ENCODE data around the gene AFF3.

AFF3 gene

GRCh38 chr2:99812426-99812825 is 330.0 kb downstream of the AFF3 start:
- no peak for DNase-seq

- no peak for DNase-seq
Measured at GRCh38 chr2:99811544-99811943, 330.8 kb downstream of the AFF3 start.

GRCh38 chr2:99810225-99810624 is 332.2 kb downstream of the AFF3 start:
- DNase-seq, result no peak

GRCh38 chr2:99809259-99809900 is 333.0 kb downstream of the AFF3 start:
- DNase-seq, result no peak

GRCh38 chr2:99808361-99809200 is 333.8 kb downstream of the AFF3 start:
- no peak for DNase-seq

GRCh38 chr2:99806758-99807157 is 335.6 kb downstream of the AFF3 start:
- no peak for DNase-seq

- no peak for DNase-seq
Measured at GRCh38 chr2:99805930-99806476, 336.4 kb downstream of the AFF3 start.

GRCh38 chr2:99803846-99804245 is 338.5 kb downstream of the AFF3 start:
- no peak for DNase-seq

- DNase-seq, result no peak
Measured at GRCh38 chr2:99802734-99803133, 339.7 kb downstream of the AFF3 start.

GRCh38 chr2:99801327-99801901 is 341.0 kb downstream of the AFF3 start:
- DNase-seq, result no peak

GRCh38 chr2:99797475-99797874 is 344.9 kb downstream of the AFF3 start:
- DNase-seq, result no peak

- DNase-seq, result no peak
Measured at GRCh38 chr2:99794414-99794813, 348.0 kb downstream of the AFF3 start.

- no peak for DNase-seq
Measured at GRCh38 chr2:99793022-99793421, 349.4 kb downstream of the AFF3 start.

GRCh38 chr2:99789849-99790248 is 352.5 kb downstream of the AFF3 start:
- no peak for DNase-seq

- no peak for DNase-seq
Measured at GRCh38 chr2:99787769-99788382, 354.5 kb downstream of the AFF3 start.

- DNase-seq, result no peak
Measured at GRCh38 chr2:99786636-99787390, 355.6 kb downstream of the AFF3 start.

- no peak for DNase-seq
Measured at GRCh38 chr2:99784946-99785345, 357.4 kb downstream of the AFF3 start.

GRCh38 chr2:99784282-99784681 is 358.1 kb downstream of the AFF3 start:
- DNase-seq, result no peak

- DNase-seq, result no peak
Measured at GRCh38 chr2:99780276-99780675, 362.1 kb downstream of the AFF3 start.

GRCh38 chr2:99779276-99779675 is 363.1 kb downstream of the AFF3 start:
- no peak for DNase-seq

- DNase-seq, result no peak
Measured at GRCh38 chr2:99777656-99778290, 364.6 kb downstream of the AFF3 start.
